Right kidney (tissue), 1 donor: ENCODE data around the gene ZNF778.
"Not testable (repeated sequence)": the region's sequence is repeated elsewhere in the genome, so short reads cannot be mapped to it uniquely, and the experiment has no call there.

Experiments
- DNase-seq: peaks from one replicate; pipeline ENCODE4 v3.0.0-alpha.2; 2016

ZNF778 gene

DNA sequence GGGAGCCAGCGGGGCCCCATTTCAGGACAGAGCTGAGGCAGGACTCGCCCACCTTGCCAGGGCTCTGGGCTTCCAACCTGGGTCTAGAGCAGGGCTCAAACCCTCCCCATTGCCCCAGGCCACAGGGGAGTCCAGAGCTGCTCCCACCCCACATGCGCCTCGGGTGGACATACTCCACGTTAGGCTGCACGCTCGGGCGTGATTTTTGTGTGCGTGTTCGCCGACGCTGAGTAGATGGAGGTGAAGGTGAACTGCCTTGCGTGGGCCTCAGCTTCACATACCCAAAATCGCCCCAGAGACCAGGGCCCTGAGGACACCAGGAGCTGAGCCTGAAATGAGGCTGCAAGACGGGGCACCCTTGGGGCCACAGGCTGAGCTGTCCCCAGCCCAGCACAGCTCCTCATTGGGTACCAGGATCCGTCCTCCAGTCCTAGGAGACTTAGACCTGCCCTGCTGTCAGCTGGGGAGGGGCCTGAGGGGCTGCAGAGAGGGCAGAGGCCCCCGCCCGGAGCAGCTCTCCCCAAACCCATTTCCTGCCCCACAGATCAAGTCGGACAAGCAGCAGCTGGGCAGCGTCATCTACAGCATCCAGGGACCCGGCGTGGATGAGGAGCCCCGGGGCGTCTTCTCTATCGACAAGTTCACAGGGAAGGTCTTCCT lies 37.7 kb upstream of the ZNF778 start:
- DNase-seq = no peak

DNA sequence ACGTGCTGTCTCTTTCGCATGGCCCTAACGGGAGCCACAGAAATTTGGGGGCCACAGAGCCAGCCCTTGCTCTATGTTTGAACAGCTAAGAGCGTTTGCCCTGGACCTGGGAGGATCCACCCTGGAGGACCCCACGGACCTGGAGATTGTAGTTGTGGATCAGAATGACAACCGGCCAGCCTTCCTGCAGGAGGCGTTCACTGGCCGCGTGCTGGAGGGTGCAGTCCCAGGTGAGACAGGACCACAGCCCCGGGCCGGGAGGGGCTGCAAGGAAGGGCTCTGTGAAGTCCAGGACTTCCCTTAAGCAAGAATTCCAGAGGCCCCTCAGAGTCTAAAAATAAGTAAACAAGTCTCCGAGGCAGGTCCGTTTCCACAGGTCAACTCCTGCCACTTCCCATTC lies 34.0 kb upstream of the ZNF778 start:
- DNase-seq = no peak

DNA sequence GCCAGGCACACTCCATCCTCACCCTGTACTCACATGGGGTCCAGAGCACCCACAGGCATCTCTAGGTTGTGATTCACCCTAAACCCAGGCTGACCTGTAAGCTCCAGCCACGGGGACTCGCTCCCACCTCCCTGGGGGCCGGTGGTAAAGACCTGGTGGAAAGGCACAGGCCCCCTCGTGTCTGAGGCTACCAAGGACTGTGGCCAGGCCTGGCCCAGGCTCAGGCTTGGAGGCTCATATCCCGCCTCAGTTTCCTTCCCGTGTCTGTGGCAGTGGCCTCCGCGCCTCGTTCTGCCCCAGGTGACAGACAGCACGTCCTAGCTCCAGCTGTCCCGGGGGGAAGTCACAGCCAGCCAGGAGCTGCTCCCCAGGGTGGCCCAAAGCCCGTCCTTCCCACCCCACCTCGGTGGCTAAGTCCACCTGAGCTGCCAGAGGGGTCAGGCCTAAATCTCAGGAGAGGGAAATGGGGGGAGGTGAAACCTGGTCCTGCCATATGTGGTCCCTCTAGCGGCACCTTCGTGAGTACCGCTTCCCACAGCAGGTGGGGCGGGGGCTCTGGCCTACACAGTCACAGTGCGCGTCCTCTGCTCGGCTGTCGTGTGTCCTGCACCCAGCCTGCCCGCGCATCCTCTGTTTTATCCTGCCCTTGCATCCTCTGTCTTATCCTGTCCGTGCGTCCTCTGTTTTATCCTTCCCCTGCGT lies 33.4 kb upstream of the ZNF778 start:
- DNase-seq = no peak

DNA sequence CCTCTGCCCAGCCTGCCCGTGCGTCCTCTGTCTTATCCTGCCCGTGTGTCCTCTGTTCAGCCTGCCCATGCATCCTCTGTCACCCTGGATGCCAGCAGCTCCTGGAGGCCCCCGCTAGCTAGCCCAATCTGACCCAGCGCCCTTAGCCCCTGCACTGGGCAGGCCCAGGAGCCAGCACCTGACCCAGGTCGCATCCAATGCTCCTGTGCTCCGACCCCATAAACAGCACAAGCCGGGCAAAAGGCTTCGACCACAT lies 32.9 kb upstream of the ZNF778 start:
- no peak for DNase-seq

DNA sequence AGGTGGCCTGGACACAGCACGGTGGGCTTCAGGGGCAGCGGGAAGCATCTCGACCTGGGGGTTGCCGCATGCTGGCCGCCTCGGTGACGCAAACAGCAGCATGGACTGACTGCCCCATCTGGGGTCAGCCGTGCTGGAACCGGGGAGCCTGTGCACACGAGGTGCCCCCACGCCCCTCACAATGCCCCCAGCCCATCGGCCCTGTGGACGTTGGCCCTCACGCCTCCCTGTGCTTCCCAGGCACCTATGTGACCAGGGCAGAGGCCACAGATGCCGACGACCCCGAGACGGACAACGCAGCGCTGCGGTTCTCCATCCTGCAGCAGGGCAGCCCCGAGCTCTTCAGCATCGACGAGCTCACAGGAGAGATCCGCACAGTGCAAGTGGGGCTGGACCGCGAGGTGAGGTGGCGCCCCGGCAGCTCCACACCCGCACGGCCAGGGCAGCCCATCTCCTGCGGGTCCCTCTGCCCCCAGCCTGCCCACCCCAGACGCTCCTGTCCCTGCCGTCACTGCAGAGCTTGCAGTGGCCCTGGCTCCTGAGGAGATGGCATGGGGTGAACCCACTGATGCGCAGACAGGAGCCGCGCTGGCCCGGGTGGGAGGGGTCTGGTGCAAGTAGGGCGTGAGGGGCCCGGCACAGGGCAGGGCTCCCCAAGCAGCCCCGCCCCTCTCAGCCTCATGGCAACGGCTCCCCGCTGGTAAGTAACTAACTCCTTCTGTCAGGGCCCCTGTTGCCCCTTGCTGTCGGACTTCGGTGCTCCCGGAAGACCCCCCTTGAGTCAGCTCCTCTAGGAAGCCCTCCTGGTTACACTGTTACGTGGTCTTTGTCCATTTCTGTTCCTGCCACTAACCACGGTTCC lies 32.3 kb upstream of the ZNF778 start:
- no peak for DNase-seq

DNA sequence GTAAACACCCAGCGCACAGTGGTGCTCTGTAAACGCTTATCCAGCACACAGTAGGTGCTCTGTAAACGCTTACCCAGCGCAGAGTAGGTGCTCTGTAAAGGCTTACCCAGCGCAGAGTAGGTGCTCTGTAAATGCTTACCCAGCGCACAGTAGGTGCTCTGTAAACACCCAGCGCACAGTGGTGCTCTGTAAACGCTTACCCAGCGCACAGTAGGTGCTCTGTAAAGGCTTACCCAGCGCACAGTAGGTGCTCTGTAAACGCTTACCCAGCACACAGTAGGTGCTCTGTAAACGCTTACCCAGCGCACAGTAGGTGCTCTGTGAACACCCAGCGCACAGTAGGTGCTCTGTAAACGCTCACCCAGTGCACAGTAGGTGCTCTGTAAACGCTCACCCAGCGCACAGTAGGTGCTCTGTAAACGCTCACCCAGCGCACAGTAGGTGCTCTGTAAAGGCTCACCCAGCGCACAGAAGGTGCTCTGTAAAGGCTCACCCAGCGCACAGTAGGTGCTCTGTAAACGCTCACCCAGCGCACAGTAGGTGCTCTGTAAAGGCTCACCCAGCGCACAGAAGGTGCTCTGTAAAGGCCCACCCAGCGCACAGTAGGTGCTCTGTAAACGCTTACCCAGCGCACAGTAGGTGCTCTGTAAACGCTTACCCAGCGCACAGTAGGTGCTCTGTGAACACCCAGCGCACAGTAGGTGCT lies 31.5 kb upstream of the ZNF778 start:
- DNase-seq = not testable (repeated sequence)

DNA sequence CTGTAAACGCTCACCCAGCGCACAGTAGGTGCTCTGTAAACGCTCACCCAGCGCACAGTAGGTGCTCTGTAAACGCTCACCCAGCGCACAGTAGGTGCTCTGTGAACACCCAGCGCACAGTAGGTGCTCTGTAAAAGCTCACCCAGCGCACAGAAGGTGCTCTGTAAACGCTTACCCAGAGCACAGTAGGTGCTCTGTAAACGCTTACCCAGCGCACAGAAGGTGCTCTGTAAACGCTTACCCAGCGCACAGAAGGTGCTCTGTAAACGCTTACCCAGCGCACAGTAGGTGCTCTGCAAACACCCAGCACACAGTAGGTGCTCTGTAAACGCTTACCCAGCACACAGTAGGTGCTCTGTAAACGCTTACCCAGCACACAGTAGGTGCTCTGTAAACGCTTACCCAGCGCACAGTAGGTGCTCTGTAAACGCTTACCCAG lies 30.9 kb upstream of the ZNF778 start:
- not testable (repeated sequence) for DNase-seq

DNA sequence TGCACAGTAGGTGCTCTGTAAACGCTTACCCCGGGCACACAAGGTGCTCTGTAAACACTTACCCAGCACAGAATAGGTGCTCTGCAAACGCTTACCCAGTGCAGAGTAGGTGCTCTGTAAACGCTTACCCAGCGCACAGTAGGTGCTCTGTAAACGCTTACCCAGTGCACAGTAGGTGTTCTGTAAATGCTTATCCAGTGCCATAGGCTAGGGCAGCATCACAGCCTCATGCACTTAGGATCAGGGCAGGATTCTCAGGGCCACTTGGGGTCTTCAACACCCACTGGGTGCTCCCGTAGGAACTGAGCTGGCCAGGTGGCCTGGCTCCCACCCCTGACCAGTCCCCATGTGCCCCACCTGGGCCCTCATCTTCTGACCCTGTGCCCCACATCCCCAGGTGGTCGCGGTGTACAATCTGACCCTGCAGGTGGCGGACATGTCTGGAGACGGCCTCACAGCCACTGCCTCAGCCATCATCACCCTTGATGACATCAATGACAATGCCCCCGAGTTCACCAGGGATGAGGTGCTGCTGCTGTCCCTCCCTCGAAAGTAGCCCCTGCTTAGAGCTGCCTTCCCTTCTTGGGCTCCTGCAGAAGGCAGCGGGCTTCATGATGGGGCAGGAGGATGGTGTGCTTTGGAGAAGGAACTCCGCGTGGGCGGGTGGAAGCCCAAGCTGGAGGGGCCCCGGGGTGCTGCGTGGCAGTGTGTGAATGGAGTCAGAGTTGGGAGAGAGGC lies 30.3 kb upstream of the ZNF778 start:
- DNase-seq = peak; percentile 59

DNA sequence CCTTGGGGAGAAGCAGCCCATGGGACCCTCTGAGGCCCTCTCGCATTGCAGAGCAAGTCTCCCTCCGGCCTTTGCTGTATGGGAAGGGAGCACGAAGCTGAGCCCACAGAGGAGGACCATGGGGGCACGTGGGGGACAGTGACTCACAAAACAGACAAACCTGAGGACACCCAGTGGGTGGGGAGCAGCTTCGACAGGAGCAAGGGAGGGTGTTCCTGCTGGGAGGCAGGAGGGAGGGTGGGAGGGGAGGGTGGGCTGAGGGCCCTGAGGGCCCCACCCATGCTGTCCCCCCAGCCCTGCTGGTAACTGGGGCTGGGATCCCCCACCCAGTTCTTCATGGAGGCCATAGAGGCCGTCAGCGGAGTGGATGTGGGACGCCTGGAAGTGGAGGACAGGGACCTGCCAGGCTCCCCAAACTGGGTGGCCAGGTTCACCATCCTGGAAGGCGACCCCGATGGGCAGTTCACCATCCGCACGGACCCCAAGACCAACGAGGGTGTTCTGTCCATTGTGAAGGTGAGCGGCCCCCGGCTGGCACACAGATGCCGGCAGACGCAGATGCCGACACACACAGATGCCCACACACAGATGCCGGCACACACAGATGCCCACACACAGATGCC lies 29.6 kb upstream of the ZNF778 start:
- DNase-seq = no peak

DNA sequence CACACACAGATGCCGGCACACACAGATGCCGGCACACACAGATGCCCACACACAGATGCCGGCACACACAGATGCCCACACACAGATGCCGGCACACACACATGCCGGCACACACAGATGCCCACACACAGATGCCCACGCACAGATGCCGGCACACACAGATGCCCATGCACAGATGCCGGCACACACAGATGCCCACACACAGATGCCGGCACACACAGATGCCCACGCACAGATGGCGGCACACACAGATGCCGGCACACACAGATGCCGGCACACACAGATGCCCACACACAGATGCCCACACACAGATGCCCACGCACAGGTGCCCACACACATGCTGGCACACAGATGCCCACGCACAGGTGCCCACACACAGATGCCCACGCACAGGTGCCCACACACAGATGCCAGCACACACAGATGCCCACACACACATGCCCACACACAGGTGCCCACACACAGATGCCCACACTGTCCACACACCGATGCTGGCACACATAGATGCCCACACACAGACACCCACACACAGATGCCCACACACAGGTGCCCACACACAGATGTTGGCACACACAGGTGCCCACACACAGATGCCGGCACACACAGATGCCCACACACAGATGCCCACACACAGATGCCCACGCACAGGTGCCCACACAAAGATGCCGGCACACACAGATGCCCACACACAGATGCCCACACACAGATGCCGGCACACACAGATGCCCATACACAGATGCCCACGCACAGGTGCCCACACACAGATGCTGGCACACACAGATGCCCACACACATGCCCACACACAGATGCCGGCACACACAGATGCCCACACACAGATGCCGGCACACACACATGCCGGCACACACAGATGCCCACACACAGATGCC lies 28.8 kb upstream of the ZNF778 start:
- not testable (repeated sequence) for DNase-seq

DNA sequence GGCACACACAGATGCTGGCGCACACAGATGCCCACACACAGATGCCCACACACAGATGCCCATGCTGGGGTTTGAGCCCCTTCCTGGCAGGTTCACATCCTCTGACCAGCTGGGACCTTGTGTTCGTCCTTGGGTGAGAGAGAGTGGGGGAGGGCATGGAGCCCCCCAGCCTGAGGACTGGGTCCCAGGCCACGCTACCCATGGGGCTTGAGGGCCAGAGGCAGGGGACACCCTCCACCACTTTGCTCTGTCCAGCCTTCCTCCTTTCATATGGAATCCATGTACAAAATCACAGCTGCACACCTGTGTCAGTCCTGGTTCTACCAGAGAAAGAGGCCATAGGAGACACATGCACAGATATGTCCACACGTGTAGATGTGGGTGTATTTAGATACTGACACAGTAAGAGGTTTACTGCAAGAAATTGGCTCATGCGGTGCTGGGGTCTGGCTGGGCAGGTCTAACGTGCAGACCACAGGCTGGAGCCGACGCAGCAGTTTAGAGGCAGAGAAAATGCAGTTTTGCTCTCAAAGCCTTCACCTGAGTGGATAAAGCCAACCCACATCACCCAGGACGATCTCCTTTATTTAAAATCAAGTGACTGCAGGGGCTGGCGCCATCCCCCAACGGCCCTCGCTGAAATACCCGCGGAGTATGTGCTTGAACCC lies 28.0 kb upstream of the ZNF778 start:
- DNase-seq = no peak

DNA sequence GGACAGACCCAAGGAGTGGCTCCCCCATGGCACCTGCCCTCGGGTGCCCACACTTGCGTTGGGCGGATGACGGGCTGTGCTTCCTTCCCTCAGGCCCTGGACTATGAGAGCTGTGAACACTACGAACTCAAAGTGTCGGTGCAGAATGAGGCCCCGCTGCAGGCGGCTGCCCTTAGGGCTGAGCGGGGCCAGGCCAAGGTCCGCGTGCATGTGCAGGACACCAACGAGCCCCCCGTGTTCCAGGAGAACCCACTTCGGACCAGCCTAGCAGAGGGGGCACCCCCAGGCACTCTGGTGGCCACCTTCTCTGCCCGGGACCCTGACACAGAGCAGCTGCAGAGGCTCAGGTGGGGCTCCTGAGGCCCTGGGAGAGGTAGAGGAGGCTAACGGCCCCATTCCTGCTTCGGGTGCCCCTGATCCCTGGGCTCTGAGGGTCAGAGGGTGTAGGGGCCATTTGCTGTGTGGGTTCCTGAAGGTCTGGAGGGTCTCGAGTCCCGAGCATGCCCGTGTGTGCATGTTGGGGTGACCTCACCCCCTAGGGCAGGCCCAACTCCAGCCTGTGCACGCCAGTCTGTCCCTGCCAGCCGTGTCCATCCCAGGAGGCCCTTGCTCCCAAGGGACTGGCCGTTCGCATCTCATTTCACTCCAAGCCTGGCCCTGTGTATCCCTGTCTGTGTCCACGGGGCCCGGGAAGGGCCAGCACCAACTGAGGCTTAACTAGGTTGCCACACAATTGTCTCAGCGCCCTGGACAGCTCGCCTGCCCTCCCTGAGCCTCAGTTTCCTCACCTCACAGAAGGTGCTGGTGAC lies 27.1 kb upstream of the ZNF778 start:
- DNase-seq = no peak

DNA sequence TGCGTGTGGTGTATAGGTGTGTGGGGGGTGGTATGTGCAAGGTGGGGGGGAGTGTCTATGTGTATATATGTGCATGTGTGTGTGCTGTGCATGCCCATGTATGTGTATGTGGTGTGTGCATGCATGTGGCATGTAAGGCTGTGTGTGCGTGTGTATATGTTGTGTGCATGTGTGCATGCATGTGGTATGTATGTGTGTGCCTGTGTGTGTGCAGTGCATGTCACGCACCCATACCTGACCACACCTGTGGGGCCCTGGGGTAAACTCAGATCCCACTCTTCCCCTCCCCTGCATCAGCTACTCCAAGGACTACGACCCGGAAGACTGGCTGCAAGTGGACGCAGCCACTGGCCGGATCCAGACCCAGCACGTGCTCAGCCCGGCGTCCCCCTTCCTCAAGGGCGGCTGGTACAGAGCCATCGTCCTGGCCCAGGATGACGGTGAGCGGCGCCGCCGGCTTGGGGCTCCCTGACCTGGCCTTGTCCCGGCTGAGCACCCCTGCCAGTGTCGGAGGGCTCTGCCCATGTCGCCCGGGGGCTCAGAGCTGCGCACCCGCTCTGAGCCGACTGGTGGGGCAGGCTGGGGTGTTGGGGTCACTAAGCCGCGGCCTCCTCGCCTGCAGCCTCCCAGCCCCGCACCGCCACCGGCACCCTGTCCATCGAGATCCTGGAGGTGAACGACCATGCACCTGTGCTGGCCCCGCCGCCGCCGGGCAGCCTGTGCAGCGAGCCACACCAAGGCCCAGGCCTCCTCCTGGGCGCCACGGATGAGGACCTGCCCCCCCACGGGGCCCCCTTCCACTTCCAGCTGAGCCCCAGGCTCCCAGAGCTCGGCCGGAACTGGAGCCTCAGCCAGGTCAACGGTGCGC lies 26.2 kb upstream of the ZNF778 start:
- DNase-seq = no peak

DNA sequence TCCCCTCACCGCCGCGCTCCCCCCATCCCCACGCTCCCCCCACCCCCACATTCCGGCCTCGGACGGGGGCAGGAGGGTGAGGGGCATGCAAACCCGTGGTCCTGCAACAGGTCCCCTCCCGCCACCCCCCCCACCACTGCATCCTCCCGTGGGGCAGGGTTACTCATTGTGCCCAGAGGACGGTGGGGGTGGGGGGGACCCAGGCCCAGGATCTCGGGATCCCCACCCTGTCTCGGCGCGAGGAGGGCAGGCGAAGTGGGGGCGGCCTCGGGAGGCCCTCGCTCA lies 25.7 kb upstream of the ZNF778 start:
- no peak for DNase-seq

DNA sequence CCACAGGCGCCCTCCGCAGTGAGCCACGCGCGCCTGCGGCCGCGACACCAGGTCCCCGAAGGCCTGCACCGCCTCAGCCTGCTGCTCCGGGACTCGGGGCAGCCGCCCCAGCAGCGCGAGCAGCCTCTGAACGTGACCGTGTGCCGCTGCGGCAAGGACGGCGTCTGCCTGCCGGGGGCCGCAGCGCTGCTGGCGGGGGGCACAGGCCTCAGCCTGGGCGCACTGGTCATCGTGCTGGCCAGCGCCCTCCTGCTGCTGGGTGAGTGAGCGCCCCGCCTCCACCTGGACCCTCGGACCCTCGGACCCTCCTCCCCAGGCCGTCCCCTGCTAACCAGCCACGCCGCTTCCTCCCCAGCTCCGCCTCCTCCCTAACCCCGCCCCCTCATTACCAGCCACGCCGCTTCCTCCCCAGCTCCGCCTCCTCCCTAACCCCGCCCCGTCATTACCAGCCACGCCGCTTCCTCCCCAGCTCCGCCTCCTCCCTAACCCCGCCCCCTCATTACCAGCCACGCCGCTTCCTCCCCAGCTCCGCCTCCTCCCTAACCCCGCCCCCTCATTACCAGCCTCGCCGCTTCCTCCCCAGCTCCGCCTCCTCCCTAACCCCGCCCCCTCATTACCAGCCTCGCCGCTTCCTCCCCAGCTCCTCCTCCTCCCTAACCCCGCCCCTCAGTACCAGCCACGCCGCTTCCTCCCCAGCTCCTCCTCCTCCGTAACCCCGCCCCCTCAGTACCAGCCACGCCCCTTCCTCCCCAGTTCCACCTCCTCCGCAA lies 25.1 kb upstream of the ZNF778 start:
- DNase-seq = peak; percentile 81

DNA sequence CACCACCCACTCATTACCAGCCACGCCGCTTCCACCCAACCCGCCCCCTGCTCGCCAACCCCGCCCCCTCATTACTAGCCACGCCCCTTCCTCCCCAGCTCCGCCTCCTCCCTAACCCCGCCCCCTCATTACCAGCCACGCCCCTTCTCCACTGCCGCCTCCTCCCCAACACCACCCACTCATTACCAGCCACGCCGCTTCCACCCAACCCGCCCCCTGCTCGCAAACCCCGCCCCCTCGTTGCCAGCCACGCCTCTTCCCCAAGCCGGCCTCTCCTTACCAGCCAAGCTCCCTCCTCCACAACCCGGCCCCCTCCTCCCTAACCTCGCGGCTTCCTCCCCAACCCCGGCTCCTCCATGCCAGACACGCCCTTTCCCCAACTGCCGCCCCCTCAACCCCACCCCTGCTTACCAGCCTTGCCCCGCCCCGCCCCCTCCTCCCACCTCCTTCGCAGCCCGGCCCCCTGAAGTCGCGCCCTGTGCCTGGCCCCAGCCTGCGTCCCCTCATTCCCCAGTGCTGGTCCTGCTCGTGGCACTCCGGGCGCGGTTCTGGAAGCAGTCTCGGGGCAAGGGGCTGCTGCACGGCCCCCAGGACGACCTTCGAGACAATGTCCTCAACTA lies 24.4 kb upstream of the ZNF778 start:
- DNase-seq = no peak
